Stomach (tissue), 4 donors: ENCODE measurements around the gene BPIFB1.

Source experiments
- CTCF ChIP-seq, 7 experiments: fragments of 450-650 bp in 4 of 7; fragments of 200-600 bp in 3 of 7; sonication (generic) in 3 of 7; IDR thresholded peaks; one replicate each; pipeline ENCODE4 v1.5.1; 2016 to 2019; ENCODE audit warnings: antibody characterized with exemption in 7 of 7, control low read depth in 2 of 7, mild to moderate bottlenecking in 1 of 7
- EP300 ChIP-seq: sonication (generic); formaldehyde crosslinking; IDR thresholded peaks from one replicate; pipeline ENCODE4 v1.6.1; 2017; ENCODE audit warnings: antibody characterized with exemption
- POLR2A ChIP-seq, 4 donors: fragments of 450-650 bp; IDR thresholded peaks; one replicate each; pipeline ENCODE4 v1.6.1; 2016; ENCODE audit warnings: antibody characterized with exemption in 4 of 4, control low read depth in 2 of 4, mild to moderate bottlenecking in 1 of 4, moderate library complexity in 1 of 4

- no peak for TF ChIP-seq POLR2A (IDR thresholded peaks at IDR 0.05)
- TF ChIP-seq CTCF (IDR thresholded peaks at IDR 0.05) = no peak
- TF ChIP-seq EP300 = no peak
These were observed at the start of gene BPIFB1 for GRCh38 chr20:33282991-33283555.
